Caki2 (cell line): ENCODE data around the gene UPF1. TPM values are rescaled to one million over a fixed set of nuclear protein-coding genes. Genes with fewer than 3 reads are reported as not detected.

Experiments used
- DNase-seq: peaks from one replicate; pipeline ENCODE4 v3.0.0-alpha.2; 2015; ENCODE audit warnings: low read depth
- in situ Hi-C: cut with HindIII; loops from 2 replicates; pipeline ENCODE4 v1.10.0; 2016; ENCODE audit warnings: low sequenced_read_pairs, low pct_unique_long_range_greater_than_20kb, mixed read lengths
- total RNA-seq: library from RNA; depleted of rRNA; stranded (reverse); fragments of >200 nt; shearing (Covaris generic); gene quantifications from 2 replicates; pipeline ENCODE4 v1.2.3, GENCODE V29; 2014; ENCODE audit warnings: low replicate concordance

Gene UPF1
- total RNA-seq, 1 experiment from 2014 or later = 70.9 TPM

DNA sequence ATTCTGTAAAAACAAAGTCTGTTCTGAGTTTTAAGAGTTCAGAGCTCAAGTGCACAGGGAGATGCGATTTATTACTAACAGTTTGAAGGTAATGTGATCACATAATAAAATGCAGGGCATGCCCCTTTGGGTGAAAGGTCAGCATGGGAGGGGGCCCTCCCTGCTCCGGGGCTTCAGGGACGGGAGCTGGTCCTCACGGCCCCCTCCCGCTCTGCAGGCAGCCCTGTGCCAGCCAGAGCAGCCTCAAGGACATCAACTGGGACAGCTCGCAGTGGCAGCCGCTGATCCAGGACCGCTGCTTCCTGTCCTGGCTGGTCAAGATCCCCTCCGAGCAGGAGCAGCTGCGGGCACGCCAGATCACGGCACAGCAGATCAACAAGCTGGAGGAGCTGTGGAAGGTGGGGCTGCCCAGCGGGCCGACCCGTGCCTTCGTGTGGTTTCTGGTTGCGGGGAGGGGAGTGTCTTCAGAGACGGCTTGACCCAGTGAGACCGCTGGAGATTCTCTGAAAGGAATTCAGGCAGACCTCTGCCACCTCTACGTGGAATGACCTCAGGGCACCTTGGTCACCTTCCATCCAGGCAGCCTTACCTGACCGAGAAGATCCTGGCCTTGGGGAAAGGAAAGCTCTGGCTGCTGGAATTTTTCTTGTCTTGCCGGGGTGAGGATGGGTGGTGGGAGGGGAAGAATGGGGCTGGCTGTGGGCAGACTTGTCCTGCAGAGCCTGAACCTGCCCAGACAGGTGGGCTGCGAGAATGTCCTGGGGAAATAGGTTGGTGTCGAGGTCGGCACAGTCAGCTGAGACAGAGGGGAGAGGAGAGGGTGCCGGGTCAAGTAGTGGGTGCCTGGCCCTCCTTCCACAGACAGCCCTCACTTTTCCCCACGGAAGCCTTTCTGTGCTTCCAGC lies 19.0 kb downstream of the UPF1 start:
- in situ Hi-C loops = no loop called here
- no peak for DNase-seq

DNA sequence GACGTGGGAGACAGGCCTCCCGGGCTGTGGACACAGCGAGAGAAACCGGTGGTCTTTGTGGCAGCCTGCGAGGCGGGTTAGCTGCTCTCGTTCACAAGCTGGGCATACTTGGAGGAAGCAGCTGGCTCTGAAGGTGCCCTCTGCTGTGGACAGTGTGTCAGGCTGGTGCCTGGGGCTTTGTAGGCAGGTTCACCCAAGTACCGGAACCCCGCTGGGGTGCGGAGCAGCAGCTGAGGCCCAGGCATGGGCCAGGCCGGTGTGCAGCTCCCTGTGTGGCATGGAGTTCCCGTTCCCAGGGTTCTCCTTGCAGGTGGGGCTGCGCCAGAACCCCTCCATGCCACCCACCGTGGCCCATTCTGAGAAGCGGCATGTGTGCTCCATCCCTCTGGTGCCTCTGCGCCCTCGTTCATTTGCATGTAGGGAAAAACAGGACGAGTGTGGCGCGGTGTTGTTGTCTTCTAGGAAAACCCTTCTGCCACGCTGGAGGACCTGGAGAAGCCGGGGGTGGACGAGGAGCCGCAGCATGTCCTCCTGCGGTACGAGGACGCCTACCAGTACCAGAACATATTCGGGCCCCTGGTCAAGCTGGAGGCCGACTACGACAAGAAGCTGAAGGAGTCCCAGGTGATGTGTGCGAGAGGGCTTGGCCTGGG lies 20.0 kb downstream of the UPF1 start:
- in situ Hi-C loops = no loop called here
- no peak for DNase-seq

DNA sequence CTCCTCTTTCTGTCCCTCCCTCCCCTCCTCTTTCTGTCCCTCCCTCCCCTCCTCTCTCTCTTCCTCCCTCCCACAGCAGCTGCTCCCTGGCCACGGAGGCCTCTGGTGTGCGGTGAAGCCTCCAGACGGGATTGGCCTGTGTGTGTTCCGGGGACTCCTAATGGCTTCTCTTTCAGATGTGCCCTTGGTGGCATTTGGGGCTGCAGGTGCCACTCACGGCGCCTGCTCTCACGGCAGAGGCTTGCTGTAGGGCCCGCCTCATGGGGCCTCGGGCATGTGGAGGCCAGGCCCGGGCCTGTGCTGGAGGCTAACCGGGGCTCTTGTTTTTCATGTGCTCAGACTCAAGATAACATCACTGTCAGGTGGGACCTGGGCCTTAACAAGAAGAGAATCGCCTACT lies 20.9 kb downstream of the UPF1 start:
- no peak for DNase-seq
- in situ Hi-C loops = no loop called here

DNA sequence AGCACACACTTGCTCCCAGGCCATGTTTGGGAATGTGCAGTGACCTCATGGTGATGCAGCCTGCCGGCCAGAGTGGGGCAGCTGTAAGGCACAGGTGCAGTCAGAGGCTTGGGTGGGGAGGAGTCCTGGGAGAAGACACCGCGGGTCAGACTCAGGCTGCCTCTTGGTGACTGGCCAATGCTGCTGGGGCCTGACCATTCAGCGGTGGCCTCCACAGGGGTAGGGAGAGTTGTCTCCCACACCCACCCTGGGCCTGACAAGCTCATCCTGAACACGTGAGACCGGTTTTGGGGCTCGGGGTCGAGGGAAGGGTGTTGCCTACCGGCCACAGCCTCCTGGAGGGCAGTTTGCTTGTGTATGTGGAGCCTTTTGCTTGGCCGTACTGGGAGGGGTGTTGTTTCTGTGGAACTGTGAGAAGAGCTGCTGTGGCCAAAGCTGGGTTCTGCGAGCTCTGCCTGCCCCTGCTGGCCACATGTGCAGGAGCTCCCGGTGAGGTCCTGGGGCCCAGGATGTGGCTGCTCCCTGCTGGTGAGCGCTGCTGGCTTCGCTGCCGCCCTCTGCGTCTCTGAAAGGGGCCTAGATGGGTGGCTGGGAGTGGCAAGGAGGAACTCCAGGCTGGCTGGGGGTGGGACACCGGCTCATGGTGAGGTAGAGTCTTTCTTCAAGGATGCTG lies 22.1 kb downstream of the UPF1 start:
- no peak for DNase-seq
- in situ Hi-C loops = no loop called here

DNA sequence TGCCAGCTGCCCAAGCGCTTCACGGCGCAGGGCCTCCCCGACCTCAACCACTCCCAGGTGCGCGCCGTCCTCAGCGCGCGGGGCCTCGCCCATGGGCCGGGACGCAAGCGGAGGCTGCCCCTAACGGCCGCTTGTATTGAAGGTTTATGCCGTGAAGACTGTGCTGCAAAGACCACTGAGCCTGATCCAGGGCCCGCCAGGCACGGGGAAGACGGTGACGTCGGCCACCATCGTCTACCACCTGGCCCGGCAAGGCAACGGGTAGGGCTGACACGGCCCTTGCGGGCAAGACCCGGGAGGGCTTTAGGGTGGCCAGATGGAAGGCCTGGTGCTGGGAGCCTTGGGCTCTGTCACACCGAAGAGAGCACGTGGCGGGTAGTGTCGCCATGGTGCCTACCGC lies 23.2 kb downstream of the UPF1 start:
- no peak for DNase-seq
- in situ Hi-C loops = no loop called here

DNA sequence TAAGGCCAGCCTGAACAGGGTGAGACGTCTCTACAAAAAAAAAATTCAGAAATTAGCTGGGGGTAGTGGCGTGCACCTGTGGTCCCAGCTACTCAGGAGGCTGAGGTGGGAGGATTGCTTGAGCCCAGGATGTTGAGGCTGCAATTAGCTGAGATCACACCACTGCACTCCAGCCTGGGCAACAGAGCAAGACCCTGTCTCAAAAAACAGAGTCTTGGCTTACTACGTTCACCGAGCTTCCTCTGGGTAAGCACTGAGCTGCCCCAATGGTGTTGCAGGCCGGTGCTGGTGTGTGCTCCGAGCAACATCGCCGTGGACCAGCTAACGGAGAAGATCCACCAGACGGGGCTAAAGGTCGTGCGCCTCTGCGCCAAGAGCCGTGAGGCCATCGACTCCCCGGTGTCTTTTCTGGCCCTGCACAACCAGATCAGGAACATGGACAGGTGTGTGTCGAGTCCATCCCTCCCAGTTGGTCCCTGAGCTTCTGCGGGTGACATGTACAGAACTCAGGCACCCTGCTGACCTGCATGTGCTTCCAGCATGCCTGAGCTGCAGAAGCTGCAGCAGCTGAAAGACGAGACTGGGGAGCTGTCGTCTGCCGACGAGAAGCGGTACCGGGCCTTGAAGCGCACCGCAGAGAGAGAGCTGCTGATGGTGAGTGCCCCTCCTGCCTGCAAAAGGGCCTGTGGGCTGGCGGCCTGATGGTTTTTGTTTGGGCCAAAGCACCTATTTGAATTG lies 24.1 kb downstream of the UPF1 start:
- DNase-seq = no peak
- in situ Hi-C loops = no loop called here

DNA sequence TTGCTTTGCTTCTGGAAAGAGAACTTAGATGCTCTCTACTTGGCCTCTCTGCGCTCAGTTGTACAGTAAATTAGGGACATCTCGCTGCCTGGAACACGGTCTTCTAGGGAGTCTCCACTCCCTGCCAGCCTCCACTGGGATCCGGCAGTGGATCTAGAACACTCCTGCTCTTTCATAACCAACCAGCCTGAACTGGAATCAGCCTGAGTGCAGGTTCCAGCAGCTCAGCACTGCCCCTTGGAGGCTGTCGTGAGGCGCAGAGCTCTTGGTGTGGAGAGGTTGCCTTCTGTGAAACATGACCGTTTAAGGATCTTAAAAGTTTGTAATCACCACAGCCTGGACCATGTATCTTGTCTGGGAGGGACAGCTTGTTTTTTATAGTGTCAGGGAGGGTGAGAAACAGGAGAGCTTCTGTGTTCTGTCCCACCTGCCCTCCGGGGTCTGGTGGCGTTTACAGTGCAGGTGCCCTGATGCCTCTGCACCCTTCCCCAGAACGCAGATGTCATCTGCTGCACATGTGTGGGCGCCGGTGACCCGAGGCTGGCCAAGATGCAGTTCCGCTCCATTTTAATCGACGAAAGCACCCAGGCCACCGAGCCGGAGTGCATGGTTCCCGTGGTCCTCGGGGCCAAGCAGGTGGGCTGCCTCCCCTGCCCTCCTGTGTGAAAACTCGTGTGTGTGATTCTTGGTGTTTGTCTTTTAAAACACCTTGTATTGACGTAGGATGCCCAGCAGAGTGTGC lies 24.8 kb downstream of the UPF1 start:
- DNase-seq = no peak
- in situ Hi-C loops = no loop called here

DNA sequence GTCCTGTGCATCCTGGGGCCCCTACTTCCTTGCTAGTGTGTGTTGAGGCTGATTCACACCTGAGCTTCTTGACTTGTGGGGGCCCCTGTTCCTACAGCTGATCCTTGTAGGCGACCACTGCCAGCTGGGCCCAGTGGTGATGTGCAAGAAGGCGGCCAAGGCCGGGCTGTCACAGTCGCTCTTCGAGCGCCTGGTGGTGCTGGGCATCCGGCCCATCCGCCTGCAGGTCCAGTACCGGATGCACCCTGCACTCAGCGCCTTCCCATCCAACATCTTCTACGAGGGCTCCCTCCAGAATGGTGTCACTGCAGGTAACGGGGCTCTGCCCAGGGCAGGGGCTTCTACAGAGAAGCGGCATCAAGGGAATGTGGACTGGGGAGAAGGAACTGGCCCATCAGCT lies 25.5 kb downstream of the UPF1 start:
- in situ Hi-C loops = no loop called here
- no peak for DNase-seq

DNA sequence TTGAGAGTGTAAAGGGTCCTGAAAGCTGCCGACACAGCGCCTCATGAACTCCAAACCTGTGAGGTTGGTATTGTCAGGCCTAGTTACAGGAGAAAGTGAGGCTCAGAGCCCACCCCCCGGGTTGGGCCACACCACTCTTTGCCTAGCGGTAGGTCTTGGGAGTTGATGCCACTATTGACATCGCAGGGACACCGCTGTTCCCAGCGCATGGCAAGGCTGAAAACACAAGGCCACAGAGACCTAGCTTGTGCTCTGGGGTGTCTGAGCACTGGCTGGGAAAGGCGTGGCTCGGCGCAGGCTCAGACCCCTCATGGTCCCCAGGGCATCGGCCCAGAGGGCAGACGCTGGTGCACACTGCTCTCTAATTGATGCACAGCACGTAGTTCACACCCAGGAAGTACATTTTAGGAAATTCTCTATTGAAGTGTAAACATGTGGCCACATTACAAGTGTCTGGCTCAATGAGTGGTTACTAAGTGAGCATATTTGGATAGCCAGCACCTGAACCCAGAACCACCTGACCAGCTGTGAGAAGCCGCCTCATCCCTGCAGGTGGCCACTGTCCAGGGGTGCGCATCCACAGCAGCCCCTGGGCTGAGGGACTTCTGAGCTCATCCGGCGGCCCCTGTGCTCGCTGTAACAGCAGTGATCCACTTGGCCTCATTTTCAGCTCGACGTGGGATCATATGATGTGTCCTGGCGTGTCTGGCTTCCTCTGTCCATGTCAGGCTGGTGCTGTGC lies 27.3 kb downstream of the UPF1 start:
- in situ Hi-C loops = no loop called here
- no peak for DNase-seq

DNA sequence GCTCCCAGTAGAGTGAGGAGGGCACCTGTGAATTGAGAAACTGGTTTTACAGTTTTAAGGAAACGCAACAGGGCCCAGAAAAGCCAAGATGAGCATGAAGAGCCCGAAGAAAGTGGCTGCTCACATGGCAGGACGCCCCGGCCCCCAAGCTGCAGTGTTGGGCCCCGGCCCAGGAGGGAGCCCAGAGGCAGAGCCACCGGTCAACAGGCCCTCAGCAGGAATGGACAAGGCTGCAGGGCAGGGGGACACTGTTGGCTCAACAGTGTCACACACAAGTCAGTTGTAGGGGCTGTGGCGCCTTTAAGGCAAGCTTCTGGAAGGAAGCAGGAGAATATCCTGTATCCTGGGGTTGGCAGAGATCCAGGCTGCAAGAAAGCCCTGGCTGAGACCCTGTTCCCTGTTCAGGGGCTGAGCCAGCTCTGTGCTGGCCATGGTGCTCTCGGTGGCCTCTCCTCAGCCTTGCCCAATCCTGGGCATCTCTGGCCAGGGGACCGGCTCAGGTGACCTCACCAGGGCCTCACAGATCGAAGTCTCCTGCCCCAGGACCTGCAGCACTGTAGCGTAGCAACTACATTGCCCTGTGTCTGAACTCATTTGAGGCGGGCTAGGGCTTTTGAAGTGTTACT lies 28.0 kb downstream of the UPF1 start:
- in situ Hi-C loops = no loop called here
- no peak for DNase-seq

DNA sequence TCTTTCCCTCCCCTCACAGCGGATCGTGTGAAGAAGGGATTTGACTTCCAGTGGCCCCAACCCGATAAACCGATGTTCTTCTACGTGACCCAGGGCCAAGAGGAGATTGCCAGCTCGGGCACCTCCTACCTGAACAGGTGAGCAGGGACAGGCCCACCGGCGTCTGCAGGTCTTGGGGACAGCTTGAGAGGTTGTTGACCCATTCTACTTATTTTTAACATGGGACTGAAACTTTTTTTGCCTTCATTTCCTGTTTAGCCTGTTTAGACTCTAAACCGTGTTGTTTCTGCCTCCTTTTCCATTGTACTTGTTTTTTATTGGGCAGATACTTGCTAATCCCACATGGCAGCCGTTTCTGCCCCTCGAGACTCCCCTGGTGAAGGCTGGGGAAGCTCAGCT lies 28.5 kb downstream of the UPF1 start:
- DNase-seq = no peak
- in situ Hi-C loops = no loop called here

DNA sequence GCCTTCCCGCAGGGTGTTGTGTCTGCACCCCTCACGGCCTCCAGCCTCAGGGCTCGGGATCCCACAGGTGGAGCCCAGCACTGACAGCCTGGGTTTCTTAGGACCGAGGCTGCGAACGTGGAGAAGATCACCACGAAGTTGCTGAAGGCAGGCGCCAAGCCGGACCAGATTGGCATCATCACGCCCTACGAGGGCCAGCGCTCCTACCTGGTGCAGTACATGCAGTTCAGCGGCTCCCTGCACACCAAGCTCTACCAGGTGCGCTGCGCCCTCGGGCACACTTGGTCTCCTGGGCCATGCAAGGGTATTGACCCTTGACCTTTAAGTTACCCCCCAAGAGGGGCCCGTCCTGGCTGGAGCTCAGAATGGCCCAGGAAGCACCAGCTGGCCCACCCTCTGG lies 29.0 kb downstream of the UPF1 start:
- DNase-seq = no peak
- in situ Hi-C loops = no loop called here

DNA sequence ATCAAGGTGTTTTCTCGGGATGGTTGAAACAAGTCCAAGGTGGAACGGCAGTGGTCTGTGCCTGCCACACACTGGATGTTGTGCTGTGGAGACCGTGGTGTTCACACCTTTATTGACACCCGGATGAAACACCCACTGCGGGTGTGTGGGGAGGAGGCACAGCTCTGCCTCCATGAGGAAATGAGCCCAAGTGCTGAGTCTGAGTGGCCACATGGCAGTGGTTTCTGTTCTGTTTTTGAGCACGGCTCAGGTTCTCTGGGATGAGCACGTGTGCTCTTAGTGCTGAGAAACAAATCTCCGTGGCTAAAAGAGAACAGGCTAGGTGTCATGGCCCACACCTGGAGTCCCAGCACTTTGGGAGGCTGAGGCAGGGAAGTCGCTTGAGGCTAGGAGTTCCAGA lies 29.5 kb downstream of the UPF1 start:
- in situ Hi-C loops = no loop called here
- no peak for DNase-seq

DNA sequence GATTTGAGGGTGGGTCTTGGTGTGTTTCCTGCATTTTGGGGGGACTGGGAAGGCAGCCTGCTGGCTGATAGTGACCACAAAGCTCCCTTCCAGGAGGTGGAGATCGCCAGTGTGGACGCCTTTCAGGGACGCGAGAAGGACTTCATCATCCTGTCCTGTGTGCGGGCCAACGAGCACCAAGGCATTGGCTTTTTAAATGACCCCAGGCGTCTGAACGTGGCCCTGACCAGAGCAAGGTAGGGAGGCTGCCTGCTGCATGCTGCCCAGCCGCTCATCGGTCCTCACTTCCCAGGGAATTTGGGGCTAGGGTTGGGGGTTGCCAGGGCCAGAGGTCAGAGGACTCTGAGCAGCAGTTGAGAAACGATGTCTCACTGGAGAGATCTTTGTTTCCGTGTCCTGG lies 30.2 kb downstream of the UPF1 start:
- in situ Hi-C loops = no loop called here
- no peak for DNase-seq

DNA sequence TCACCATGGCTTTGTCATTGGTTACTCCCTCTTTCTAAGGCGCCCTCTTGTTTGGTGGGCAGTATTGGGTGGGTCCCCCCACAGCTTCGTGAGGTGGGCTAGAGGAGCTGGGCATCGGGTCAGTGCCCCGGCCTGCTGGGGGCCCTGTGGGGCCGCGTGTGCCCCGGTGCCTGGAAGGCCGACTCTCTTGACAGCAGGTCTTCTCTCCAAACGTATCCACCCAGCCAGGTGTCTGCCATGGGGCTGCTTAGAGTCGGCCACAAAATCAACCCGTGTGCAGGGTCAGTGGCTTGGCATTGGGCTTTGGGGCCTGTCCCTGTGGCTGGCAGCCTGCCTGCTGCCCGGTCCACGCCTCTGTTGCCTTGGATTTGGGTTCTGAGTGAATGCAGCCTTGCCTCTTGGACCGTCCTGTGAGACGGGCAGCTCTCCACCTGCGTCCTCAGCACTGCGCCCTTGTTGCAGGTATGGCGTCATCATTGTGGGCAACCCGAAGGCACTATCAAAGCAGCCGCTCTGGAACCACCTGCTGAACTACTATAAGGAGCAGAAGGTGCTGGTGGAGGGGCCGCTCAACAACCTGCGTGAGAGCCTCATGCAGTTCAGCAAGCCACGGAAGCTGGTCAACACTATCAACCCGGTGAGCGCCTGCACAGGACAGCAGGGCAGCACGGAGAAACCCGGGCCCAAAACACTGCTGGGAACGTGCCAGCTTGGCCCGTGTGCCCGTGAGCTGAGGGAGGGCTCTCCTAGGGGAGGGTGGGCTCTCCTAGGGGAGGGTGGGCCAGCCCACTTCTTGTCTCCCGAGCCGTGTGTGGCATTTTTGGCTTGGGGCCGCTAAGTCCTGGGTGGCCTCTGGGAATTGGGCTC lies 31.4 kb downstream of the UPF1 start:
- no peak for DNase-seq
- in situ Hi-C loops = no loop called here

DNA sequence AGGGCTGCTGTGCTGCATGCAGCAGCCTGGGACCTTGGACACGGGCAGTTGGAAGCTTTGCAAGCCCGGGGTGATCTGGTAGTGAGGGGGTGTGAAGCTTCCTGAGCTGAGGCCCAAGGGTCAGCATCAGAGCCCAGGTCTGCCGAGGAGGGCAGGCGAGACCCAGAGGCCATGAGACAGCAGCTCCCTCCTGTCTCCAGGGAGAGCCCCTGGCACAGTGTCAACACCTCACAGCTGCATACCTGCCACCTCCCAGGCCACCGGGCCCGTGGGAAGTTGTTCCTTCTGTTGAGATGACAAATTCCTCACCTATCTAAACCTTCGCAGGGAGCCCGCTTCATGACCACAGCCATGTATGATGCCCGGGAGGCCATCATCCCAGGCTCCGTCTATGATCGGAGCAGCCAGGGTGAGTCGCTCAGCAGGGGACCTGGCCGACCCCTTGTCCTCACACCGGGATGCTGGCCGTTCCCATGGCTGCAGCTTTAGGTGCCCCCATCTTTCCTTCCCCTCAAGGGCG lies 32.1 kb downstream of the UPF1 start:
- in situ Hi-C loops = no loop called here
- DNase-seq = no peak
